DOHH2 (cell line): Measurements from ENCODE around the gene SPINK7.

Experiments
- H3F3A ChIP-seq: fragments of 200-600 bp; sonication (generic), shearing (Covaris generic); 2 replicates; pipeline ENCODE4 v1.6.0; 2016; ENCODE audit warnings: antibody characterized with exemption, mild to moderate bottlenecking; ENCODE audit not compliant: control insufficient read depth, insufficient read depth
- H3K27ac ChIP-seq: fragments of 200-600 bp; sonication (generic); 2 replicates; pipeline ENCODE4 v1.5.1; 2014; ENCODE audit warnings: low read depth, mild to moderate bottlenecking, low read length, moderate library complexity
- H3K27me3 ChIP-seq: fragments of 200-600 bp; sonication (generic); 2 replicates; pipeline ENCODE4 v1.6.1; 2014; ENCODE audit warnings: mild to moderate bottlenecking, low read length, mixed read lengths; ENCODE audit not compliant: control insufficient read depth
- H3K36me3 ChIP-seq: fragments of 200-600 bp; sonication (generic); 2 replicates; pipeline ENCODE4 v1.6.1; 2014; ENCODE audit warnings: mild to moderate bottlenecking, low read length, moderate library complexity, mixed read lengths; ENCODE audit not compliant: control insufficient read depth
- H3K4me1 ChIP-seq: fragments of 200-600 bp; sonication (generic); 2 replicates; pipeline ENCODE4 v1.6.1; 2014; ENCODE audit warnings: mild to moderate bottlenecking, low read length, mixed read lengths; ENCODE audit not compliant: control insufficient read depth
- H3K4me2 ChIP-seq: fragments of 200-600 bp; sonication (generic); 2 replicates; pipeline ENCODE4 v1.6.0; 2014; ENCODE audit warnings: mild to moderate bottlenecking, low read length, moderate library complexity
- H3K4me3 ChIP-seq: fragments of 200-600 bp; sonication (generic); 2 replicates; pipeline ENCODE4 v1.5.1; 2014; ENCODE audit warnings: mild to moderate bottlenecking, low read length, mixed read lengths
- H3K79me2 ChIP-seq: fragments of 200-600 bp; sonication (generic); 2 replicates; pipeline ENCODE4 v1.6.1; 2014; ENCODE audit warnings: mild to moderate bottlenecking, low read length, mixed read lengths; ENCODE audit not compliant: control insufficient read depth
- H3K9me2 ChIP-seq: fragments of 200-600 bp; sonication (generic); replicated peaks from 2 replicates; pipeline ENCODE4 v1.6.1; 2014; ENCODE audit warnings: mild to moderate bottlenecking, low read length, mixed read lengths; ENCODE audit not compliant: control insufficient read depth
- H3K9me3 ChIP-seq: fragments of 200-600 bp; sonication (generic); 2 replicates; pipeline ENCODE4 v1.6.1; 2014; ENCODE audit warnings: antibody characterized with exemption, low read length, mixed read lengths; ENCODE audit not compliant: control insufficient read depth, insufficient read depth
- H4K20me1 ChIP-seq: fragments of 200-600 bp; sonication (generic); 2 replicates; pipeline ENCODE4 v1.6.0; 2014; ENCODE audit warnings: low read depth, mild to moderate bottlenecking, antibody characterized with exemption, low read length, moderate library complexity; ENCODE audit not compliant: control insufficient read depth, insufficient read depth
- EZH2phosphoT487 ChIP-seq: fragments of 200-600 bp; sonication (generic); IDR thresholded peaks from 2 replicates; pipeline ENCODE4 v1.6.1; 2017; ENCODE audit warnings: borderline replicate concordance, mild to moderate bottlenecking, antibody characterized with exemption, low read length, moderate library complexity, mixed read lengths
- TF ChIP-seq, protein P1 (sequence below): fragments of 200-600 bp; sonication (generic); IDR thresholded peaks from one replicate; pipeline ENCODE4 v1.5.1; 2014; ENCODE audit warnings: antibody characterized with exemption, mild to moderate bottlenecking, low read depth, low read length; ENCODE audit not compliant: poor library complexity, severe bottlenecking

Gene SPINK7

DNA sequence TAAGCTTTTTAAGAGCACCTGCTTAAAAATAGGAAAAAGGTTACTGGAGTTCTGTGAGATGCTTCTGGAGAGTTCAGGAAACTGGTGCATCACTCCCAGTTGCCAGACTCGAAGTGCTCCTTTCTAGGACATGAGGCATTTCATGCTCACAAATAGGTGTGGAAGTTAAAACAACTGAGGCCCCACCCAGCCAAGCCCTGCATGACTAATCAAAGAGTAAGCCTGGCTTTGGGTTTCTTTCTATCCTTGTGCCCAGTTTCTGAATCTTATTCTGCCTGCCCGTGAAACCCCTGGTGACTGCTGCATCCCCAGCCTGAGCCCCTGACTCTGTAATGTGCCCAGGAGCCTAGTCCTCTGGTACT, 30.8 kb downstream of the SPINK7 start:
- Histone ChIP-seq H3K27me3 (no peaks in the 10 kb centered on the region), H3K4me2 (no peak overlapping the region), H3K9me3 (no peaks in the 10 kb centered on the region), H3K4me3 (no peak overlapping the region), H3K79me2 (no peaks in the 10 kb centered on the region), H4K20me1 (no peaks in the 10 kb centered on the region), H3F3A (no peaks in the 10 kb centered on the region), H3K36me3 (no peaks in the 10 kb centered on the region), H3K9me2 (no peaks in the 10 kb centered on the region), H3K27ac (no peak overlapping the region), H3K4me1 (no peaks in the 10 kb centered on the region)
- TF ChIP-seq, protein P1, sequence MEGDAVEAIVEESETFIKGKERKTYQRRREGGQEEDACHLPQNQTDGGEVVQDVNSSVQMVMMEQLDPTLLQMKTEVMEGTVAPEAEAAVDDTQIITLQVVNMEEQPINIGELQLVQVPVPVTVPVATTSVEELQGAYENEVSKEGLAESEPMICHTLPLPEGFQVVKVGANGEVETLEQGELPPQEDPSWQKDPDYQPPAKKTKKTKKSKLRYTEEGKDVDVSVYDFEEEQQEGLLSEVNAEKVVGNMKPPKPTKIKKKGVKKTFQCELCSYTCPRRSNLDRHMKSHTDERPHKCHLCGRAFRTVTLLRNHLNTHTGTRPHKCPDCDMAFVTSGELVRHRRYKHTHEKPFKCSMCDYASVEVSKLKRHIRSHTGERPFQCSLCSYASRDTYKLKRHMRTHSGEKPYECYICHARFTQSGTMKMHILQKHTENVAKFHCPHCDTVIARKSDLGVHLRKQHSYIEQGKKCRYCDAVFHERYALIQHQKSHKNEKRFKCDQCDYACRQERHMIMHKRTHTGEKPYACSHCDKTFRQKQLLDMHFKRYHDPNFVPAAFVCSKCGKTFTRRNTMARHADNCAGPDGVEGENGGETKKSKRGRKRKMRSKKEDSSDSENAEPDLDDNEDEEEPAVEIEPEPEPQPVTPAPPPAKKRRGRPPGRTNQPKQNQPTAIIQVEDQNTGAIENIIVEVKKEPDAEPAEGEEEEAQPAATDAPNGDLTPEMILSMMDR, result no peak
- no peak for TF ChIP-seq EZH2phosphoT487

DNA sequence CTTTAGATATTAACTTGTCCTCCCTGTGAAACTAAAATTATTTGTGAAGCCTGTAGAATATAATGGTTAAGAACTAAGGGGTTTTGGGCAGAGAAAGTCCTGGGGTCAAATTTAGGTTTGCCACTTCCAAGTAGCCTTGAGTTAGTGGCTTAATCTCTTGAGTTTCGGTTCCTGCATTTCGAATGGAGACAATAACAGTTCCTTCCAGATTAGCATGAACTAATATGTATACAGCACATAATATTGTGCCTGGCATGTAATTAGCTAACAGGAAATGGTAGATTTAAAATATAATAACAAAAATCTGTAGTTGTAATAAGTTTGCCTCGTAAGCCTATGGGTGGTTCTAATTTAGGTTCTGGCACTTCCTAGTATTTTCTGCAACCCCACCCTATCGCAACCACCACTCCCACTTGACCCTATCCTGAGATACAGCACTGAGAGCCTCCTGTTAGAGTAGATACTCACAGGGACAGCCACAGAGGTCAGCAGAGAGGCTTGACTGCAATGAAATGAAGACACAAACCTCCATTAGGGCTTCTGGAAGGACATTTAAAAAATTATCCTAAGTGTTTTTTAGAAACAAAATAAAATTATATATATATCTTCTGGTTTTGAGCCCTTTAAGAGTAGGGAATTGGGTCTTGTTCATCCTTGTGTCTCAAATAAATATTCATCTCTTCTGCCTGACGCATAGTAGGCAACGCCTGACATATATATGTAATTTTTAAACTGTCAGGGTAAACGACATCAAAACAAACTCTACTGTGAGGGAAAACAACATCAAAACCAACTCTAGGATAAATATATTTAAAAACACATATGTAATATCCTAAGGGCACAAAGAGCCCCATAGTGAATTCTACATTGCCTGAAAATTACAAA, 31.6 kb downstream of the SPINK7 start:
- H3K79me2 ChIP-seq, result no peaks in the 10 kb centered on the region
- H3K27me3 ChIP-seq, result no peaks in the 10 kb centered on the region
- H3K4me1 ChIP-seq, result no peaks in the 10 kb centered on the region
- H3K4me3 ChIP-seq, result no peak overlapping the region
- no peaks in the 10 kb centered on the region for H4K20me1 ChIP-seq
- H3K4me2 ChIP-seq, result no peak overlapping the region
- H3K9me3 ChIP-seq, result no peaks in the 10 kb centered on the region
- no peak for TF ChIP-seq EZH2phosphoT487
- TF ChIP-seq, protein P1, result no peak
- H3F3A ChIP-seq, result no peaks in the 10 kb centered on the region
- no peak overlapping the region for H3K27ac ChIP-seq
- no peaks in the 10 kb centered on the region for H3K36me3 ChIP-seq
- H3K9me2 ChIP-seq, result no peaks in the 10 kb centered on the region

DNA sequence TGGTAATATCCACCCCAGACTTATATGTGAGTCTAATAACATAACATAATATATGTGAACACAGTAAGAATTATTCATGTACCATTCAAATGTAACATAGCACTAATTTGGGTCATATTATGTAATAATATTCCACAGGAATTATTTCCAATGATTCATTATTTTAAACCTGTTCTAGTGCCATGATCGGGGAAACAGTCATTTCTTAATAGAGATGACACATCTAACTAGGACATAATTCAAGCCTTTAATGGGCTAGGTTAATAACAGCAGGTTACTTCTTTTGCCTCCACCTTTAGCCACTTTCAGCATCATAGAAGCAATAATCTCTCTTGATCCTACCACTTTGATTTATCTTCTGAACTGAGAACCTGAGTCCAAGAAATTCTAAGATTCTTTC, 35.5 kb downstream of the SPINK7 start:
- H3K9me2 ChIP-seq, result no peaks in the 10 kb centered on the region
- TF ChIP-seq, protein P1, result no peak
- no peaks in the 10 kb centered on the region for H3K27me3 ChIP-seq
- no peaks in the 10 kb centered on the region for H3K9me3 ChIP-seq
- H4K20me1 ChIP-seq, result no peaks in the 10 kb centered on the region
- H3K79me2 ChIP-seq, result no peaks in the 10 kb centered on the region
- no peaks in the 10 kb centered on the region for H3K36me3 ChIP-seq
- no peaks in the 10 kb centered on the region for H3F3A ChIP-seq
- H3K4me3 ChIP-seq, result no peak overlapping the region
- no peak overlapping the region for H3K4me2 ChIP-seq
- no peaks in the 10 kb centered on the region for H3K4me1 ChIP-seq
- H3K27ac ChIP-seq, result no peak overlapping the region
